NB4 (cell line): ENCODE measurements around the gene ALPL.
"Not testable (repeated sequence)": the region's sequence is repeated elsewhere in the genome, so short reads cannot be mapped to it uniquely, and the experiment has no call there.

Experiments used
- POLR2A ChIP-seq: IDR thresholded peaks from 2 replicates; pipeline ENCODE4 v1.6.1; 2011; ENCODE audit warnings: mild to moderate bottlenecking; ENCODE audit not compliant: insufficient read length; ENCODE audit errors: extremely low read depth
- TF ChIP-seq, protein P1 (sequence below): IDR thresholded peaks from one replicate; pipeline ENCODE4 v1.5.1; 2012; ENCODE audit warnings: low read depth, low read length

DNA sequence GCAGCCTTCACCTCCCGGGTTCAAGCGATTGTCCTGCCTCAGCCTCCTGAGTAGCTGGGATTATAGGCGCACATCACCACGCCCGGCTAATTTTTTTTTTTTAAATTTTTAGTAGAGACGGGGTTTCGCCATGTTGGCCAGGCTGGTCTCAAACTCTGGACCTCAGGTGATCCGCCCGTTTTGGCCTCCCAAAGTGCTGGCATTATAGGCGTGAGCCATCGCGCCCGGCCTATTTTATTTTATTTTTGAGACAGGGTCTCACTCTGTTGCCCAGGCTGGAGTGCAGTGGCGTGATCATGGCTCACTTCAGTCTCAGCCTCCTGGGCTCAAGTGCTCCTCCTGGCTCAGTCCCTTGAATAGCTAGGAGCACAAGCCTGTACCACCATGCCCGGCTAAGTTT is 57.1 kb downstream of the ALPL start:
- TF ChIP-seq POLR2A, result not testable (repeated sequence)
- TF ChIP-seq, protein P1, sequence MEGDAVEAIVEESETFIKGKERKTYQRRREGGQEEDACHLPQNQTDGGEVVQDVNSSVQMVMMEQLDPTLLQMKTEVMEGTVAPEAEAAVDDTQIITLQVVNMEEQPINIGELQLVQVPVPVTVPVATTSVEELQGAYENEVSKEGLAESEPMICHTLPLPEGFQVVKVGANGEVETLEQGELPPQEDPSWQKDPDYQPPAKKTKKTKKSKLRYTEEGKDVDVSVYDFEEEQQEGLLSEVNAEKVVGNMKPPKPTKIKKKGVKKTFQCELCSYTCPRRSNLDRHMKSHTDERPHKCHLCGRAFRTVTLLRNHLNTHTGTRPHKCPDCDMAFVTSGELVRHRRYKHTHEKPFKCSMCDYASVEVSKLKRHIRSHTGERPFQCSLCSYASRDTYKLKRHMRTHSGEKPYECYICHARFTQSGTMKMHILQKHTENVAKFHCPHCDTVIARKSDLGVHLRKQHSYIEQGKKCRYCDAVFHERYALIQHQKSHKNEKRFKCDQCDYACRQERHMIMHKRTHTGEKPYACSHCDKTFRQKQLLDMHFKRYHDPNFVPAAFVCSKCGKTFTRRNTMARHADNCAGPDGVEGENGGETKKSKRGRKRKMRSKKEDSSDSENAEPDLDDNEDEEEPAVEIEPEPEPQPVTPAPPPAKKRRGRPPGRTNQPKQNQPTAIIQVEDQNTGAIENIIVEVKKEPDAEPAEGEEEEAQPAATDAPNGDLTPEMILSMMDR, result not testable (repeated sequence)
